Measurements from ENCODE around the gene STX8.

STX8 gene

GRCh38 chr17:9421525-9421924, 154.1 kb downstream of the STX8 start:
- DNase-seq (ENCODE audit: insufficient read length, low spot score) (no peak), FAIRE-seq (no peak)
- no peak for TF ChIP-seq CTCF (IDR thresholded peaks at IDR 0.05; ENCODE audit: insufficient read depth, missing control alignments)

GRCh38 chr17:9419932-9420453, 155.6 kb downstream of the STX8 start:
- FAIRE-seq (no peak), DNase-seq (ENCODE audit: insufficient read length, low spot score) (no peak)
- no peak for TF ChIP-seq CTCF (IDR thresholded peaks at IDR 0.05; ENCODE audit: insufficient read depth, missing control alignments)

DNA sequence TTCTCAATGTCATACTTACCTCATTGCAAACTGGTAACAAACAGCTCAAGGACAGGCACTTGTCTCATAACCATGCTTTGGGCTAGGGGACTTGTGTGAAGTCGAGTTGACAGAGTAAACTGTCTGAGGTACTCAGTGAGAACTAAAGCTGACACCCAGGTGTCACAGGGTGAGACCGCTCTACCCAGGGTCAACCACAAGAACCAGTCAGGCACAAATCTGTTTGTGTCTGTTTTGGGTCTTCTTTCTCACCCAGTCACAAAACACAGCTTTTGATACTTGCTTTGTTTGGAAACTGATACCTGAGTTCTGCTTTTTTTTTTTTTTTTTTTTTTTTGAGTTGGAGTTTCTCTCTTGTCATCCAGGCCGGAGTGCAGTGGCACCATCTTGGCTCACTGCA, 161.1 kb downstream of the STX8 start:
- TF ChIP-seq CTCF (IDR thresholded peaks at IDR 0.05; ENCODE audit: insufficient read depth, missing control alignments) = no peak
- no peak for FAIRE-seq

GRCh38 chr17:9410737-9411136, 164.9 kb downstream of the STX8 start:
- DNase-seq (ENCODE audit: insufficient read length, low spot score) (no peak), FAIRE-seq (no peak)
- TF ChIP-seq CTCF (IDR thresholded peaks at IDR 0.05; ENCODE audit: insufficient read depth, missing control alignments) = no peak

More for the DNA sequence above, 161.1 kb downstream of the STX8 start:
- no peak for DNase-seq (ENCODE audit: insufficient read length, low spot score)

DNA sequence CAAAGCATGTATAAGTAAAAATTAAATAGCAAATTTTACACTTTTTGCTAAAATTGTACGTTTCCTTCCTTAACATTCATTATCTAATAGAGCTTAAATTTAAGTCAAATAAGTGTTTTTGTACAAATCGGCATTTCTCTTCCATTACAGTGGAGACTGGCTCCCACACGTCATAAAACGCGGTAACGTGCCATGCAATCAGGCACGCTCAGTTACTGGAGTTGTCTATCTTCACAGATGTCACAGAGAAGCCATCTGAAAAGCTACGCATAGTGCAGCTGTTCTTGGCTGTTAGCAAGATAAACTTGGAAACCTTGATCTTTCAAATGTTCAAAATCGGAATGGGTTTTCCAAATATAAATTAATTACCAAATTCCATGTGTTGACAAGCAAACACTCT, 165.3 kb downstream of the STX8 start:
- no peak for FAIRE-seq
- DNase-seq (ENCODE audit: insufficient read length, low spot score) = no peak
- no peak for TF ChIP-seq CTCF (IDR thresholded peaks at IDR 0.05; ENCODE audit: insufficient read depth, missing control alignments)

DNA sequence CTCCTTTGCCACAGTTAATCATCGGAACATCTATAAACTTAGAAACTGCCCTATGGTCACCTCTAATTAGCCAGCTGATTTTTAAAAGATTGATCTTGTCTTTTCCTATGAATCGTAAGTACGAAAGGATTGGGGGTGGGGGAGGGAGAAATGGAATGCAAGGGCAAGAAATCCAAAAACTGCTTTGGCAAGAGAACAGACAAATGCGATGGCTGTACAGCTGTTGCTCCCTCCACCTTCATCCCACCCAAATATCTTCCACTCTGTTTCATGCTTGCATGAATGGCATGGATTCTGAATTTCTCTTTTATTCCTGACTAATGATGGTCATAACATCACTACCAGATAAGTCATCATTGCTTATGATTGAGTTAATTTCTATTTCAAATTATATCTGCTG, 165.7 kb downstream of the STX8 start:
- DNase-seq (ENCODE audit: insufficient read length, low spot score) (no peak), FAIRE-seq (no peak)
- TF ChIP-seq CTCF (IDR thresholded peaks at IDR 0.05; ENCODE audit: insufficient read depth, missing control alignments) = no peak

GRCh38 chr17:9408868-9409829, 166.5 kb downstream of the STX8 start:
- TF ChIP-seq CTCF (IDR thresholded peaks at IDR 0.05; ENCODE audit: insufficient read depth, missing control alignments) = no peak
- DNase-seq (ENCODE audit: insufficient read length, low spot score) (no peak), FAIRE-seq (no peak)
